Liver (tissue), 3 donors: ENCODE data around the gene WNT2B.

Source experiments
- EGR1 ChIP-seq, 2 donors: IDR thresholded peaks; 2 replicates each; pipeline ENCODE4 v1.6.1; 2016 to 2018; ENCODE audit warnings: antibody characterized with exemption in 2 of 2, low read depth in 2 of 2
- FOXA1 ChIP-seq: IDR thresholded peaks from 2 replicates; pipeline ENCODE4 v1.6.1; 2016; ENCODE audit warnings: antibody characterized with exemption
- GABPA ChIP-seq, 2 donors: IDR thresholded peaks in 1 of 2; conservative IDR thresholded peaks in 1 of 2; 2 replicates each; pipeline ENCODE4 v1.6.1; 2016; ENCODE audit warnings: antibody characterized with exemption in 2 of 2, mild to moderate bottlenecking in 1 of 2, moderate library complexity in 1 of 2
- HNF4G ChIP-seq: IDR thresholded peaks from 2 replicates; pipeline ENCODE4 v1.6.1; 2016; ENCODE audit warnings: antibody characterized with exemption
- NR2F2 ChIP-seq: IDR thresholded peaks from 2 replicates; pipeline ENCODE4 v1.6.1; 2016; ENCODE audit warnings: antibody characterized with exemption
- RAD21 ChIP-seq, 2 donors: IDR thresholded peaks; 2 replicates each; pipeline ENCODE4 v1.6.1; 2016; ENCODE audit warnings: antibody characterized with exemption in 2 of 2, mild to moderate bottlenecking in 2 of 2
- RXRA ChIP-seq, 2 donors: IDR thresholded peaks; 2 replicates each; pipeline ENCODE4 v1.6.1; 2017 to 2018; ENCODE audit warnings: antibody characterized with exemption in 2 of 2, mild to moderate bottlenecking in 1 of 2
- TAF1 ChIP-seq: conservative IDR thresholded peaks from 2 replicates; pipeline ENCODE4 v1.6.1; 2016; ENCODE audit warnings: antibody characterized with exemption, mild to moderate bottlenecking
- YY1 ChIP-seq: IDR thresholded peaks from 2 replicates; pipeline ENCODE4 v1.6.1; 2016; ENCODE audit warnings: antibody characterized with exemption, mild to moderate bottlenecking
- TF ChIP-seq, protein P1 (sequence below): fragments of 150-350 bp; IDR thresholded peaks from 2 replicates; pipeline ENCODE4 v1.5.1; 2017; ENCODE audit warnings: improper control_type of control experiment, low read depth, low read length; ENCODE audit not compliant: missing input control
- TF ChIP-seq, protein P2 (sequence below): IDR thresholded peaks from 2 replicates; pipeline ENCODE4 v1.6.1; 2016; ENCODE audit warnings: antibody characterized with exemption, mild to moderate bottlenecking
- TF ChIP-seq, protein P3 (sequence below): IDR thresholded peaks from 2 replicates; pipeline ENCODE4 v1.6.1; 2016; ENCODE audit warnings: antibody characterized with exemption
- donor health status: healthy.
- donor health status: healthy.

DNA sequence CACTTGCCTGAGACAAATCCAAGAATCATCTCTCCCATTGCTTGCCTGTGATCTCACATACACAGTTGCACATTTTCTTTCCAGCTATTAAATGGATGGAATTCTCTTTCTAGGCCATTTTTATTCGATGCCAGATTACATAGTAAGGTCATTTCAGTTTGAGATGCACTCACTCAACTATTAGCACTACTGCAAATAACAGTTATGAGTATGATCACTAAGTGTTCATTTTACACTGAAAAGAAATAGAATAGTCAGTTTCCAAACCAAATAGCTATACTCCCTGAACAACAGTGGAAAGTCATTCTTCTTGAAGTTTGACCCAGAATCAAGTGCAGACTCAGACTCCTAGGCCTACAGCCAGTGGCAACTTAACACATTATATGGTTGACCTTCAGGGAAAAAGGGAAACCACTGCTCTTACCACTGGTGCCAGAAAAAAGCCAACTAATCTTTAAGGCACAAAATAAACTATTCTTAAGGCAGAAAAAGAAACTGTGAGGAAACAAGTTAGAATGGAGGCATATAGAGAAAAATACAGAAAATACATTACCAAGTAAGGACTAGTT lies 31.5 kb downstream of the WNT2B start:
- TF ChIP-seq, protein P1, sequence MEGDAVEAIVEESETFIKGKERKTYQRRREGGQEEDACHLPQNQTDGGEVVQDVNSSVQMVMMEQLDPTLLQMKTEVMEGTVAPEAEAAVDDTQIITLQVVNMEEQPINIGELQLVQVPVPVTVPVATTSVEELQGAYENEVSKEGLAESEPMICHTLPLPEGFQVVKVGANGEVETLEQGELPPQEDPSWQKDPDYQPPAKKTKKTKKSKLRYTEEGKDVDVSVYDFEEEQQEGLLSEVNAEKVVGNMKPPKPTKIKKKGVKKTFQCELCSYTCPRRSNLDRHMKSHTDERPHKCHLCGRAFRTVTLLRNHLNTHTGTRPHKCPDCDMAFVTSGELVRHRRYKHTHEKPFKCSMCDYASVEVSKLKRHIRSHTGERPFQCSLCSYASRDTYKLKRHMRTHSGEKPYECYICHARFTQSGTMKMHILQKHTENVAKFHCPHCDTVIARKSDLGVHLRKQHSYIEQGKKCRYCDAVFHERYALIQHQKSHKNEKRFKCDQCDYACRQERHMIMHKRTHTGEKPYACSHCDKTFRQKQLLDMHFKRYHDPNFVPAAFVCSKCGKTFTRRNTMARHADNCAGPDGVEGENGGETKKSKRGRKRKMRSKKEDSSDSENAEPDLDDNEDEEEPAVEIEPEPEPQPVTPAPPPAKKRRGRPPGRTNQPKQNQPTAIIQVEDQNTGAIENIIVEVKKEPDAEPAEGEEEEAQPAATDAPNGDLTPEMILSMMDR: no peak
- TF ChIP-seq EGR1 (IDR thresholded peaks at IDR 0.05; ENCODE audit: low read depth in 2 of 2) (no peak), YY1 (no peak), RXRA (IDR thresholded peaks at IDR 0.05) (no peak), TAF1 (no peak), NR2F2 (no peak), FOXA1 (no peak), HNF4G (no peak), RAD21 (IDR thresholded peaks at IDR 0.05) (no peak), GABPA (IDR thresholded peaks at IDR 0.05 in 1 of 2, conservative IDR thresholded peaks at IDR 0.05 in 1 of 2) (no peak)
- TF ChIP-seq, protein P2, sequence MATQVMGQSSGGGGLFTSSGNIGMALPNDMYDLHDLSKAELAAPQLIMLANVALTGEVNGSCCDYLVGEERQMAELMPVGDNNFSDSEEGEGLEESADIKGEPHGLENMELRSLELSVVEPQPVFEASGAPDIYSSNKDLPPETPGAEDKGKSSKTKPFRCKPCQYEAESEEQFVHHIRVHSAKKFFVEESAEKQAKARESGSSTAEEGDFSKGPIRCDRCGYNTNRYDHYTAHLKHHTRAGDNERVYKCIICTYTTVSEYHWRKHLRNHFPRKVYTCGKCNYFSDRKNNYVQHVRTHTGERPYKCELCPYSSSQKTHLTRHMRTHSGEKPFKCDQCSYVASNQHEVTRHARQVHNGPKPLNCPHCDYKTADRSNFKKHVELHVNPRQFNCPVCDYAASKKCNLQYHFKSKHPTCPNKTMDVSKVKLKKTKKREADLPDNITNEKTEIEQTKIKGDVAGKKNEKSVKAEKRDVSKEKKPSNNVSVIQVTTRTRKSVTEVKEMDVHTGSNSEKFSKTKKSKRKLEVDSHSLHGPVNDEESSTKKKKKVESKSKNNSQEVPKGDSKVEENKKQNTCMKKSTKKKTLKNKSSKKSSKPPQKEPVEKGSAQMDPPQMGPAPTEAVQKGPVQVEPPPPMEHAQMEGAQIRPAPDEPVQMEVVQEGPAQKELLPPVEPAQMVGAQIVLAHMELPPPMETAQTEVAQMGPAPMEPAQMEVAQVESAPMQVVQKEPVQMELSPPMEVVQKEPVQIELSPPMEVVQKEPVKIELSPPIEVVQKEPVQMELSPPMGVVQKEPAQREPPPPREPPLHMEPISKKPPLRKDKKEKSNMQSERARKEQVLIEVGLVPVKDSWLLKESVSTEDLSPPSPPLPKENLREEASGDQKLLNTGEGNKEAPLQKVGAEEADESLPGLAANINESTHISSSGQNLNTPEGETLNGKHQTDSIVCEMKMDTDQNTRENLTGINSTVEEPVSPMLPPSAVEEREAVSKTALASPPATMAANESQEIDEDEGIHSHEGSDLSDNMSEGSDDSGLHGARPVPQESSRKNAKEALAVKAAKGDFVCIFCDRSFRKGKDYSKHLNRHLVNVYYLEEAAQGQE: no peak
- TF ChIP-seq, protein P3, sequence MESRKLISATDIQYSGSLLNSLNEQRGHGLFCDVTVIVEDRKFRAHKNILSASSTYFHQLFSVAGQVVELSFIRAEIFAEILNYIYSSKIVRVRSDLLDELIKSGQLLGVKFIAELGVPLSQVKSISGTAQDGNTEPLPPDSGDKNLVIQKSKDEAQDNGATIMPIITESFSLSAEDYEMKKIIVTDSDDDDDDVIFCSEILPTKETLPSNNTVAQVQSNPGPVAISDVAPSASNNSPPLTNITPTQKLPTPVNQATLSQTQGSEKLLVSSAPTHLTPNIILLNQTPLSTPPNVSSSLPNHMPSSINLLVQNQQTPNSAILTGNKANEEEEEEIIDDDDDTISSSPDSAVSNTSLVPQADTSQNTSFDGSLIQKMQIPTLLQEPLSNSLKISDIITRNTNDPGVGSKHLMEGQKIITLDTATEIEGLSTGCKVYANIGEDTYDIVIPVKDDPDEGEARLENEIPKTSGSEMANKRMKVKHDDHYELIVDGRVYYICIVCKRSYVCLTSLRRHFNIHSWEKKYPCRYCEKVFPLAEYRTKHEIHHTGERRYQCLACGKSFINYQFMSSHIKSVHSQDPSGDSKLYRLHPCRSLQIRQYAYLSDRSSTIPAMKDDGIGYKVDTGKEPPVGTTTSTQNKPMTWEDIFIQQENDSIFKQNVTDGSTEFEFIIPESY: no peak
